LNCAP (cell line): ENCODE results near the gene PHYHIPL.

Source experiments
- CTCF ChIP-seq: fragments of 450-650 bp; IDR thresholded peaks from 2 replicates; pipeline ENCODE4 v1.5.1; 2017; ENCODE audit warnings: mild to moderate bottlenecking

The PHYHIPL gene

GRCh38 chr10:59276133-59276532, 99.7 kb downstream of the PHYHIPL start:
- no peak for TF ChIP-seq CTCF

- no peak for TF ChIP-seq CTCF
Measured at GRCh38 chr10:59276919-59277318, 100.5 kb downstream of the PHYHIPL start.

- TF ChIP-seq CTCF, result no peak
Measured at GRCh38 chr10:59279476-59279875, 103.0 kb downstream of the PHYHIPL start.

GRCh38 chr10:59279991-59280505, 103.6 kb downstream of the PHYHIPL start:
- no peak for TF ChIP-seq CTCF

- TF ChIP-seq CTCF, result no peak
Measured at GRCh38 chr10:59281861-59282260, 105.4 kb downstream of the PHYHIPL start.

GRCh38 chr10:59283456-59284091, 107.1 kb downstream of the PHYHIPL start:
- no peak for TF ChIP-seq CTCF

GRCh38 chr10:59284118-59284975, 107.9 kb downstream of the PHYHIPL start:
- no peak for TF ChIP-seq CTCF
